T1000 (cell line): ENCODE measurements around the gene KLHL4.
"Not testable (repeated sequence)": the region's sequence is repeated elsewhere in the genome, so short reads cannot be mapped to it uniquely, and the experiment has no call there.

Source experiments
- DNase-seq: peaks from one replicate; lab custom pipeline; 2025; ENCODE audit warnings: mixed read lengths; lab: John Stamatoyannopoulos, UW

KLHL4 gene

DNA sequence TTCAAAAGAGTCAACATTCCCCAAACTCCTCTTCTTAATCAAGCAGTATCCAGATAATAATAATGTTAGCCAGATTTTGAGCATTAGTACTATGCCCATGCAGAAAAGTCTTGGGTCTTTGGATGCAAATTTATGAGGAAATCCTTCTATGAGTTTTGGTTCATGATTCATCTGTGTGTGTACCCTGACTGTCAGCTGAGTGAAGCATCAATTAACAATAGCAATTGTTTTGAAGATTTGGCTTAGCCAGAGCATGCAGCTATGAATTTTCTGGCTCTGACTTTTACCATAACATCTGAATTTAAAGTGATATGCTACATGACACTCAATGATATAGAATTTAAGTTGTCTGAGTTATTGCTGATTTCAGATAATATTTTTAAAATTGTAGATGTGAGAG is 145.8 kb downstream of the KLHL4 start:
- DNase-seq = no peak

DNA sequence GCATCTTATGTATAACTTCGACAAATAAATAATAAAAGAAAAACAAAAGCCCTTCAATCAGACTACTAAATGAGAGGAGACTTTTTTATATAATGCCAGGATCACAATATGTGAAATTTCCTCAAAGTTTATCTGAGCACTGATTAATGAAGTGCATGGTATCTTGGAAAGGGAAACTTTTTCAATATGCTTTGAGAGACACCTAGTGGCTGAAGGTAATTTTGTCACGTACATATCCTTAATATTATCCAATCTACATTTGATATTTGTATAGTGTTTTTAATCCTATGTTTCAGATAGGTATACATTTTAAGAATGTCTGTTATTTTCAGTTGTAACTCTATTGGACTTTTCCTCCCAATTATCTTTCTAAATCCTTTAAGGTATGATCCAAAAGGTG is 146.8 kb downstream of the KLHL4 start:
- DNase-seq = no peak

DNA sequence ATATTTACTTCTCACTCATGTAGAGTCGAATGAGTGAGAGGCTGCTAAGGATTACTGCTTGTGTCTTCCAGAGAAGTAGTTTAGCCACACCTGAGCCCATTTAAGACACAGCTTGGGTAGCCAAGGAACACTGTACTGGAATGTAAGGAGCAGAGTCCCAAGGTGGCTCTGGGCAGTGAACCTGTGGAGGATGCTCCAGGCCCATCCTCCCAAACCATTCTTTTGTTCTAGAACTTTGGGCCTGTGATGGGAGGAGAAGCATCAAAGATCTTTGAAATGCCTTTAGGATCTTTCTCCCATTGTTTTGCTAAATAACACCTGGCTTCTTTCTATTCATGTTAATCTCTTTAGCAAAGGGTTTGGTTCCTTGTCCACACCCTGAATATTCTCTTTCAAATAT is 162.2 kb downstream of the KLHL4 start:
- DNase-seq = no peak

DNA sequence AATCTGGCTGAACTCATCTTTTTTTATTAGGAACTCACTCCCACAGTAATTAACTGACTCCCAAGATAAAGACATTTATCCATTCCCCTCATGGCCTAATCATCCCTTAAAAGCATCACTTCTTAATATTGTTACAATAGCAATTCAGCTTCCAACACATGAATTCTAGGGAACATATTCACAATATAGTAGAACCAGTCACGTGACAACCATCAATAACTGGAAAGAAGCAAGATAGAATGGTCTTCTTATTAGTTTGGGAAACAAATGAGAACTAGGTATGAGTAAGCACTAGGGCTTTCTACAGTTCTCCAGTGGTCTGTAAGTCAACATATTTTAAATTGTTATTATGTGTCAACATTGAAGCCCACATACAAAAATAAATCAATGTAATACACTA is 170.1 kb downstream of the KLHL4 start:
- DNase-seq = no peak

DNA sequence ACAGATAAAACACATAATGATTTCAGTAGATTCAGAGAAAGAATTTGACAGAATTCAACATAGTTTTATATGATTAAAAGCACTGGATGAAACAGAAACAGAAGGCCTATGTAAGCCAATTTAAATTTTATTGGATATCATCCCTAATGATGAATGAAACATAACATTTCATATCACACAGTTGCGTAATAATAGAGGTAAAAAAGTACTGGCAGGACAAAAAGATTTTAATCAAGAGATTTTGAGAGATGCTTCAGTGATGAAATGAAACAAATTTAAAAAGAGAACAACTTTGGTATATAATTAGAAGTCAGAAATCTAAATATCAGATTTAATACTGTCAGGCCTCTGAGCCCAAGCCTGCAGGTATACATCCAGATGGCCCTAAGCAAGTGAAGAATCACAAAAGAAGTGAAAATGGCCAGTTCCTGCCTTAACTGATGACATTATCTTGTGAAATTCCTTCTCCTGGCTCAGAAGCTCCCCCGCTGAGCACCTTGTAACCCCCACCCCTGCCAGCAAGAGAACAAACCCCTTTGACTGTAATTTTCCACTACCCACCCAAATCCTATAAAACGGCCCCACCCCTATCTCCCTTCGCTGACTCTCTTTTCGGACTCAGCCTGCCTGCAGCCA is 170.6 kb downstream of the KLHL4 start:
- DNase-seq = not testable (repeated sequence)

DNA sequence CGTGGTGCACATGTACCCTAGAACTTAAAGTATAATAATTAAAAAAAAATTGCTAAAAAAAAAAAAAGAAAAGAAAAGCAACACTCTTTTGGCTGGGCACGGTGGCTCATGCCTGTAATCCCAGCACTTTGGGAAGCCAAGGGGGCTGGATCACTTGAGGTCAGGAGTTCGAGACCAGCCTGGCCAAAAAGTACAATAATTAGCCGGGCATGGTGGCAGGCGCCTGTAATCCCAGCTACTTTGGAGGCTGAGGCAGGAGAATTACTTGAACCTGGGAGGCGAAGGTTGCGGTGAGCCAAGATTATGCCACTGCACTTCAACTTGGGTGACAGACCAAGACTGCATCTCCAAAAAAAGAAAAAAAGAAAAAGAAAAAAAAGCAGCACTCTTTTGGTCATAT is 171.6 kb downstream of the KLHL4 start:
- not testable (repeated sequence) for DNase-seq

DNA sequence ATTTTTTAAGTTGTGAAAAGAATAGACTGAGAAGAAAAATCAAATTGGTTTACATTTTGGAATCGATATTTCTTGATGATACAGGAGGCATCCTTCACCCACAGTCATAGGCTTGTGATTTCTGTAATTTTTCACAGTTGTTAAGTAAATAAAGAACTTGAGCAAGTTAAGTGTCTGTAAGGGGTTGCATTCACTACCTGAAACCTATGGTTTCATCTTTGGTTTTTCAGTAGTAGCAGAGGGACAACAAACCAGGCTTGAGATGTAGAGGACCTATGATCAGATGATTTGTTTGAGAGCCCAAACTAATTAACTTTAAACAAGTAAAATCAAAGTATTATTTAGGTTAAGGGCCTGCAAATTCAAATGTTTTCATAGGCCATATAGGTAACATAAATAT is 175.6 kb downstream of the KLHL4 start:
- DNase-seq = no peak

DNA sequence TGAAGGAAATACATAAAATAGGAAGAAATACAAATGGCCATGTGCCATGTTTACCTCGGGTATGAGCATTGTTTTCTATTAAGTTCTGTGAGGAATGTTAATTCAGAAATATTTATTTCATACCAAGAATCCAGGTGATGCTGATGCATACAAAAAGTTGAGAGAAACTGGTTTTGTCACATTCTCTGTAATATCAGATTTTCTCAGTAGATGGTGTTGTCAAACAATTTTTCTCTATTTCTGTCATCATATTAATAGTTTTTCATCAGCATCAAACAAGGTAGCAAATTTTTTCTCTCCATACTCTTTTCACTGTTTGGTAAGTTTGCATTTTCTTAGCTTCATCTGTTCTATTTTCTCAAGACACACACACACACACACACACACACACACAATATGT is 179.8 kb downstream of the KLHL4 start:
- no peak for DNase-seq

DNA sequence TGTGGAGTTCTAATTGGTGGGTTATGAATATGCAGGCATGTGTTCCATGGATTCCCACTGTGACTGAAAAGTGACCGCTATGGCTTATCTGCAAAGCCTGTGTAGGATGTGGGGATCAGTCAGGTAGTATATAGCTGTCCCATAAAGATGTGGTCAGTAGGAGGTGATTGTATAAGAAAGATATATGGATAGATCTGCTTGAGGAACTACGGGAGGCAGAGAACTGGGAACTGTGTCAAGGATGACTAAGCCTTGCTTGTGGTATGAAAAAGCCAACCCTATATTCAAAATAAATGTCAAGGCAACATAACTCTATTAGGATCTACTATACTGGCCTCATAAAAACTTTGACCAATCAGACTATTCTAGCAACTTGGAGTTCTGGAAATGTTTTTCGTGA is 185.2 kb downstream of the KLHL4 start:
- no peak for DNase-seq

DNA sequence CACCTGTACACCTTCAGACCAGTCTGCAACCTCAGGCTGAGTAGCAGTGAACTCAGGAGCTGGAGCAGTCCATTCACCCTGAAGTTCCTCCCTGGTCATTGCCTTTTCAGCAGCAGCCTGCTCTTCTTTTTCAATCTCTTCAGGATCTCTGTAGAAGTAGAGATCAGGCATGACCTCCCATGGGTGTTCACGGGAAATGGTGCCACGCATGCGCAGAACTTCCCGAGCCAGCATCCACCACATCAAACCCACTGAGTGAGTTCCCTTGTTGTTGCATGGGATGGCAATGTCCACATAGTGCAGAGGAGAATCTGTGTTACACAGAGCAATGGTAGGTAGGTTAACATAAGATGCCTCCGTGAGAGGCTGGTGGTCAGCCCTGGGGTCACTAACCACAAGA is 185.9 kb downstream of the KLHL4 start:
- DNase-seq = not testable (repeated sequence)

DNA sequence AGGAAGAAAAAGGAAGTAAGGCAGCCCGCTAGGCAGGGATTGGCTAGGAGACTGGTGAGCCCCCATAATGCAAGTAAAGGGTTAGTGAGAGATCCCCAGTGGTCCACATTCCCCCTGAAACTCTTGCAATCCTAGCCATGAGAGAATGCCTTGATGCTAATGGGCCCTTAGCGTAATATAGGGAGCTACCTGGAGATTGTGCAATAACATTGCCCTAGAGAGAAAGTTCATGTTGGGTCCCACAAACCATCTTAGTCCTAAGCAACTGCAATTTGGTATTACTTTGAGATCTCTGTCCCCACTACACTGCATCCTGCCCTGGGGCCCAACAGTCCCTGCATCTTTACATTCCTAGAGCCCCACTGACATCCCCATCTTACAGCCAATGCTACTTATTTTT is 188.5 kb downstream of the KLHL4 start:
- DNase-seq = no peak

DNA sequence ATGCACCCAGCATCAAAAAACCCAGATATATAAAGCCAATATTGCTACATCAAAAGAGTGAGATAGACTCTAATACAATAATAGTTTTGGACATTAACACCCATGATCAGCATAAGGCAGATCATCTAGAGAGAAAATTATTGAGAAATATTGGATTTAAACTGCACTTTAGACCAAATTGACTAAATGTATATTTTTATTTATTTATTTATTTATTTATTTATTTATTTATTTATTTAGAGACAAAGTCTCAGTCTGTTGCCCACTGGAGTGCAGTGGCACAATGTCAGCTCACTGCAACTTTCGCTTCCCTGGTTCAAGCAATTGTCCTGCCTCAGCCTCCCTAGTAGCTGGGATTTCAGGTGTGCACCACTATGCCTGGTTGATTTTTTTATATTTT is 193.0 kb downstream of the KLHL4 start:
- DNase-seq = no peak
